SK-N-MC (cell line): Measurements from ENCODE around the gene SLC25A45.

Source experiments
- EZH2 ChIP-seq: fragments of 200-600 bp; sonication (generic); IDR thresholded peaks from one replicate; pipeline ENCODE4 v1.6.1; 2017; ENCODE audit warnings: antibody characterized with exemption
- POLR2AphosphoS5 ChIP-seq: IDR thresholded peaks from 2 replicates; pipeline ENCODE4 v1.6.1; 2012; ENCODE audit warnings: mild to moderate bottlenecking, low read depth, low read length, borderline replicate concordance

- TF ChIP-seq POLR2AphosphoS5: no peak
- TF ChIP-seq EZH2: no peak
Measured at GRCh38 chr11:65363770-65364169, 18.7 kb downstream of the SLC25A45 start.
